GM12873 (cell line): Measurements from ENCODE around the gene ANKMY1.

ENCODE experiments used
- CTCF ChIP-seq: IDR thresholded peaks from 2 replicates; pipeline ENCODE4 v1.5.1; 2012; ENCODE audit warnings: low read depth, mild to moderate bottlenecking, moderate library complexity, low read length, control low read depth; ENCODE audit not compliant: insufficient read depth; ENCODE audit errors: missing control alignments

Gene ANKMY1

GRCh38 chr2:240551811-240552210 lies 6.0 kb downstream of the ANKMY1 start:
- TF ChIP-seq CTCF = no peak

GRCh38 chr2:240551288-240551687 lies 6.5 kb downstream of the ANKMY1 start:
- no peak for TF ChIP-seq CTCF

- TF ChIP-seq CTCF = no peak
These were observed 17.9 kb downstream of the ANKMY1 start for GRCh38 chr2:240539906-240540305.

GRCh38 chr2:240538031-240538780 lies 19.6 kb downstream of the ANKMY1 start:
- no peak for TF ChIP-seq CTCF

- no peak for TF ChIP-seq CTCF
These were observed 25.6 kb downstream of the ANKMY1 start for GRCh38 chr2:240532031-240532775.

GRCh38 chr2:240531038-240531437 lies 26.8 kb downstream of the ANKMY1 start:
- no peak for TF ChIP-seq CTCF

- TF ChIP-seq CTCF = no peak
These were observed 27.6 kb downstream of the ANKMY1 start for GRCh38 chr2:240530181-240530580.
